ENCODE data around the gene TMEM150C. TPM values are rescaled to one million over a fixed set of nuclear protein-coding genes. Genes with fewer than 3 reads are reported as not detected.

The TMEM150C gene
- total RNA-seq, 1 experiment from 2014 or later = 7.0 TPM

DNA sequence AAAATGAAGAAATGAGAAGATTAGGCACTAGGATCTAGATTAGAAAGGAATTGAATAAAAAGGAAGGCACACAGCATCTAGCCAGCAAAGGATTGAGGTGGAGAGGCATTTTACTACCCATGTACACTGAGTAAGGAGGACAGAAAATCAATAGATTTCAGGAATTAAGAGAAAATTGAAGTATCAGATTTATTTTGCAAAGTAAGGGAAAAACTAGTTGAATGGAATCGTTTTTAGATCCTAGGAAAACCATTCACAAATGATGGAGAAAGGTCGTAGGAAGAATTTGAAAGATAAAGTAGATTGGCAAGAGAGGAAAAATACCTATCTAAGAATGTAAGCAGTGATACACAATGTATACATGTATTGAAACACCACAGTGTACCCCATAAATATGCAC, 100.1 kb downstream of the TMEM150C start:
- in situ Hi-C loops (cut with HindIII; ENCODE audit: low pct_unique_long_range_greater_than_20kb, low sequenced_read_pairs) = no loop called here
- no peak for DNase-seq (ENCODE audit: low read depth, low spot score)

- DNase-seq (ENCODE audit: low read depth, low spot score) = no peak
- in situ Hi-C loops (cut with HindIII; ENCODE audit: low pct_unique_long_range_greater_than_20kb, low sequenced_read_pairs) = no loop called here
Measured at GRCh38 chr4:82458729-82459128, 103.1 kb downstream of the TMEM150C start.

- in situ Hi-C loops (cut with HindIII; ENCODE audit: low pct_unique_long_range_greater_than_20kb, low sequenced_read_pairs) = no loop called here
- no peak for DNase-seq (ENCODE audit: low read depth, low spot score)
Measured at GRCh38 chr4:82457266-82457665, 104.5 kb downstream of the TMEM150C start.

DNA sequence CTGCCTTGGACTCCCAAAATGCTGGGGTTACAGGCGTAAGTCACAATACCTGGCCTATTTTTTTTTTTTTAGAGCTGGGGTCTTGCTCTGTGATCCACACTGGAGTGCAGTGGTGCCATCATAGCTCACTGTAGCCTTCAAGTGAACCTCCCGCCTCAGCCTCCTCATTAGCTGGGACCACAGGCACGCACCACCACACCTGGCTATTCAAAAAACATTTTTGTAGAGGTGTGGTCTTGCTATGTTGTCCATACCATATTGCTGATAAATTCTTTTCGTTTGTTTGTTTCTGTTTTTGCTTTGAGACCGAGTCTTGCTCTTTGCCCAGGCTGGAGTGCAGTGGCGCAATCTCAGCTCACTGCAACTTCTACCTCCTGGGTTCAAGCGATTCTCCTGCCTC, 109.8 kb downstream of the TMEM150C start:
- no peak for DNase-seq (ENCODE audit: low read depth, low spot score)
- in situ Hi-C loops (cut with HindIII; ENCODE audit: low pct_unique_long_range_greater_than_20kb, low sequenced_read_pairs) = no loop called here

GRCh38 chr4:82450966-82451755, 110.6 kb downstream of the TMEM150C start:
- DNase-seq (ENCODE audit: low read depth, low spot score) = peak; percentile 31
- in situ Hi-C loops (cut with HindIII; ENCODE audit: low pct_unique_long_range_greater_than_20kb, low sequenced_read_pairs) = no loop called here

DNA sequence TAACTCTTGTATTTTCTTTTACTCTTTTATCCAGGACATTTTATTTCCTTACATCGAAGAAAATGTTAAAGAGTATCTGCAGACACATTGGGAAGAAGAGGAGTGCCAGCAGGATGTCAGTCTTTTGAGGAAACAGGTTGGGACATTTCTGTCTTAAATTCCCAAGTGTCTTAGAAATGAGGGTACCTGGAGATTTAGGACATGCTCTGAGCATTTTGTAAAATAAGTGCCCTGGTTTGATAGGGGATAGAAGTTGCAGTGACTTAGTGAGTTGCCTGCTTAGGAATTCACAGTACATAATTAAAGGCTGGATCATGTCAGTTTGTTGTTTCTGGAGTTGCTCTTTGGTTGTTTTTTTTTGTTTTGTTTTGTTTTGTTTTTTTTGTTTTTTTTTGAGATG, 113.9 kb downstream of the TMEM150C start:
- in situ Hi-C loops (cut with HindIII; ENCODE audit: low pct_unique_long_range_greater_than_20kb, low sequenced_read_pairs) = no loop called here
- DNase-seq (ENCODE audit: low read depth, low spot score) = no peak

- in situ Hi-C loops (cut with HindIII; ENCODE audit: low pct_unique_long_range_greater_than_20kb, low sequenced_read_pairs) = no loop called here
- DNase-seq (ENCODE audit: low read depth, low spot score) = no peak
Measured at GRCh38 chr4:82439088-82439487, 122.7 kb downstream of the TMEM150C start.

DNA sequence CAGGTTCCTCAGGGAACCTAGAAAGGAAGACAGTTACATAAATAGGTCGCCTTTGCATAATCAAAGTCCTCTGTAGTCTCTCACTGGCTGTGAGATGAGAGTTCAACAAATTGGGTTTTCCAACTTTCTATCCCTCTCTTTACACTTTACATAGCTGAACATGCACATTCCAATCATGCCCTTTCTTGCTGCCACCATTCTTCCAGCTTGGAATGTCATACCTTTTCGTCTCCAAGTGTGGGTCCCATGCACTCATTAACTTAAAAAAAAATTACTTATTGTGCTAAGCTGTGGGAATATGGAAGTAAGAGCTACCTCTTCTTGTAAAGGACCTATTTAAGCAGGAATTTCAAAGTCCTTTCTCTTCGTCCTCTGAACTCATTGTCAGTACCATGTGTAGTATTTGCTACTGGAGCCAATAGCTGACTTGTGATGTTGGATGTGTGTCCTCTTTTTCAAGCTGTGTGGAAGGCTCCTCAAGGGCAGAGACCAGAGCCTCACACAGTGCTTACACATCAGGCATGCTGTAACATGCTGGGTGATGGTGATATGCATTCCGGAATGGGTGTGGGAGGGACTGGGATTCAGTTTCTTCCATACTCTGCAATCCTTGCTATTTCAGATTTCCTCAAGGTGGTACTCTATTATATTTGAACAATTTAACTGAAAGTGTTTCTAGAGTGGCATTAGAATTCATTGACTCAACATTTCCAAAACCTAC, 124.3 kb downstream of the TMEM150C start:
- DNase-seq (ENCODE audit: low read depth, low spot score) = no peak
- in situ Hi-C loops (cut with HindIII; ENCODE audit: low pct_unique_long_range_greater_than_20kb, low sequenced_read_pairs) = no loop called here

DNA sequence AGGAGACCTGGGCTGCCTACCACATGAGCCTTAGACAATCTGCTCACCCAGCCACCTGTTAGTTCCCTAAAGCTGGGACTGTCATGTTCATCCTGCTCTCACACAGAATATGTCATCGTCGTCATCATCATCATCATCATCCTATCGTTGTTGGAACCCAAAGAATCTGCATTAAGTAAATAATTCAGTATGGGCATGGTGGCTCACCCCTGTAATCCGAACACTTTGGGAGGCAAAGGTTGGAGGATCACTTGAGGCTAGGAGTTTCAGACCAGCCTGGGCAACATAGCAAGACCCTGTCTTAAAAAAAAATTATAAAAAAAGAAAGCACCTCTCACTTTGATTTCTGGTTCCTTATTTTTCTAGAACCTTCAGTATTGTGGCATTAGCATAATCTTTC, 125.0 kb downstream of the TMEM150C start:
- no peak for DNase-seq (ENCODE audit: low read depth, low spot score)
- in situ Hi-C loops (cut with HindIII; ENCODE audit: low pct_unique_long_range_greater_than_20kb, low sequenced_read_pairs) = no loop called here

GRCh38 chr4:82436130-82436529, 125.7 kb downstream of the TMEM150C start:
- DNase-seq (ENCODE audit: low read depth, low spot score) = no peak
- in situ Hi-C loops (cut with HindIII; ENCODE audit: low pct_unique_long_range_greater_than_20kb, low sequenced_read_pairs) = no loop called here

DNA sequence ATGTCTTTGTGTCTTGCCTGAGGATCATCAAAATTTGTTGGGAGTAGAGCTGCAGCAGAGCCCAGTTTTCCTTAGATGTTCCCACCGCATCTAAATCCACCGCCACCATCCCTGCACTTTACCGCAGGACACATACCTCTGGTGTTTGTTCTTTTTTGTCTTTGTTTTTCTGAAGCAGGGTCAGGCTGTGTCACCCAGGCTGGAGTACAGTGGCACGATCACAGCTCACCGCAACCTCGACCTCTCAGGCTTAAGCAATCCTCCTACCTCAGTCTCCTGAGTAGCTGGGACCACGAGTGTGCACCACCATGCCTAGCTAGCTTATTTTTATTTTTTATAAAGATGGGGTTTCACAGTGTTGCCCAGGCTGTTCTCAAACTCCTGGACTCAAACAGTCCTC, 126.8 kb downstream of the TMEM150C start:
- DNase-seq (ENCODE audit: low read depth, low spot score) = no peak
- in situ Hi-C loops (cut with HindIII; ENCODE audit: low pct_unique_long_range_greater_than_20kb, low sequenced_read_pairs) = no loop called here

DNA sequence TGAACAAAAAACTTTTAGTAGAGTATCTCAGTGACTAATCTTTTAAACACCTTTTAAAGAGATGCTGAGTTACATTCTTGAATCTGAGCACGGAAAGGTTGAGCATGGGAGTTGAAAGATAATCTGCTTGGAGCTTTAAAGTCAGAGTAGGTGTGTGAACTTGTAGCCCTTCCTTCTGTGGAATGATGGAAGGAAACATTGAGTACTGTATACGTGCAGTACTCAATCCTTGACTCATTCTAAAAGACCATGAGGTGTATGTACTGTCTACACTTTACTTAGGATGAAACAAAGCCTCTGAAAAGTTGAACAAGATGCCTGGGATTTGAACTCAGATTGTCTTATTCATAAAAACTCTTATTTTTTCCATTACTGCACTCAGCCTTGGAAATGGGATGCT, 128.0 kb downstream of the TMEM150C start:
- in situ Hi-C loops (cut with HindIII; ENCODE audit: low pct_unique_long_range_greater_than_20kb, low sequenced_read_pairs) = no loop called here
- no peak for DNase-seq (ENCODE audit: low read depth, low spot score)

Other genes starting within 250 kb of the TMEM150C start
- 27.7 and 32.4 TPM in 2 replicates for gene HNRNPD, start 188.0 kb downstream of the TMEM150C start, total RNA-seq (2014; rRNA removed; shearing (Covaris generic))
- gene HNRNPDL, start 131.5 kb downstream of the TMEM150C start, total RNA-seq (2014; rRNA removed; shearing (Covaris generic)) = 169 and 179 TPM in 2 replicates
- gene ENOPH1, start 131.4 kb downstream of the TMEM150C start, total RNA-seq (2014; rRNA removed; shearing (Covaris generic)) = 53.4 and 54.9 TPM in 2 replicates
- 21.6 and 24.2 TPM in 2 replicates for gene SCD5, start 236.8 kb upstream of the TMEM150C start, total RNA-seq (2014; rRNA removed; shearing (Covaris generic))